Duodenal mucosa (tissue), 2 donors: Measurements from ENCODE around the gene SHTN1.

Experiments used
- H3K27ac ChIP-seq: one replicate; pipeline ENCODE4 v1.7.0; 2013; ENCODE audit warnings: low read depth, low read length
- H3K27me3 ChIP-seq, 2 donors: one replicate each; pipeline ENCODE4 v1.7.0; 2013; ENCODE audit warnings: low read length in 2 of 2, control low read depth in 1 of 2; ENCODE audit not compliant: insufficient read depth in 2 of 2, control insufficient read depth in 1 of 2
- H3K36me3 ChIP-seq, 2 donors: one replicate each; pipeline ENCODE4 v1.7.0; 2013; ENCODE audit warnings: low read length in 2 of 2, control low read depth in 1 of 2; ENCODE audit not compliant: insufficient read depth in 2 of 2, control insufficient read depth in 1 of 2
- H3K4me1 ChIP-seq, 2 donors: one replicate each; pipeline ENCODE4 v1.7.0; 2013; ENCODE audit warnings: low read length in 2 of 2, control low read depth in 1 of 2; ENCODE audit not compliant: insufficient read depth in 2 of 2, control insufficient read depth in 1 of 2
- H3K4me3 ChIP-seq, 2 donors: one replicate each; pipeline ENCODE4 v1.7.0; 2013; ENCODE audit warnings: low read length in 2 of 2, low read depth in 1 of 2
- H3K9ac ChIP-seq, 2 donors: one replicate each; pipeline ENCODE4 v1.7.0; 2013; ENCODE audit warnings: low read length in 2 of 2, low read depth in 1 of 2
- H3K9me3 ChIP-seq, 2 donors: one replicate each; pipeline ENCODE4 v1.7.0; 2013; ENCODE audit warnings: low read length in 2 of 2, control low read depth in 1 of 2; ENCODE audit not compliant: control insufficient read depth in 1 of 2

The SHTN1 gene

GRCh38 chr10:116989439-116989838 lies 15.5 kb downstream of the SHTN1 start:
- H3K4me1 ChIP-seq, result peaks cover 0 to 6% of the 10 kb centered on the region in 2 donors
- H3K9me3 ChIP-seq, result no peaks in the 10 kb centered on the region
- H3K36me3 ChIP-seq, result no peaks in the 10 kb centered on the region
- no peak overlapping the region for H3K27ac ChIP-seq
- no peak overlapping the region for H3K4me3 ChIP-seq
- no peaks in the 10 kb centered on the region for H3K27me3 ChIP-seq
- no peak overlapping the region for H3K9ac ChIP-seq

GRCh38 chr10:116988311-116988710 lies 16.7 kb downstream of the SHTN1 start:
- Histone ChIP-seq H3K27me3 (no peaks in the 10 kb centered on the region), H3K4me1 (peaks cover 0 to 4% of the 10 kb centered on the region in 2 donors), H3K27ac (no peak overlapping the region), H3K4me3 (no peak overlapping the region), H3K9me3 (no peaks in the 10 kb centered on the region), H3K36me3 (no peaks in the 10 kb centered on the region), H3K9ac (no peak overlapping the region)

GRCh38 chr10:116985611-116986010 lies 19.4 kb downstream of the SHTN1 start:
- H3K4me3 ChIP-seq, result no peak overlapping the region
- H3K27ac ChIP-seq, result no peak overlapping the region
- H3K4me1 ChIP-seq, result peaks cover 0 to 4% of the 10 kb centered on the region in 2 donors
- H3K27me3 ChIP-seq, result no peaks in the 10 kb centered on the region
- no peaks in the 10 kb centered on the region for H3K36me3 ChIP-seq
- H3K9me3 ChIP-seq, result no peaks in the 10 kb centered on the region
- H3K9ac ChIP-seq, result no peak overlapping the region

GRCh38 chr10:116984202-116984990 lies 20.6 kb downstream of the SHTN1 start:
- Histone ChIP-seq H3K9me3 (no peaks in the 10 kb centered on the region), H3K9ac (no peak overlapping the region), H3K27me3 (no peaks in the 10 kb centered on the region), H3K36me3 (no peaks in the 10 kb centered on the region), H3K4me1 (peaks cover 0 to 4% of the 10 kb centered on the region in 2 donors), H3K4me3 (no peak overlapping the region), H3K27ac (no peak overlapping the region)

GRCh38 chr10:116980041-116980440 lies 24.9 kb downstream of the SHTN1 start:
- peaks cover 0 to 4% of the 10 kb centered on the region in 2 donors for H3K4me1 ChIP-seq
- no peak overlapping the region for H3K9ac ChIP-seq
- H3K4me3 ChIP-seq, result no peak overlapping the region
- H3K36me3 ChIP-seq, result no peaks in the 10 kb centered on the region
- no peaks in the 10 kb centered on the region for H3K27me3 ChIP-seq
- H3K9me3 ChIP-seq, result no peaks in the 10 kb centered on the region
- no peak overlapping the region for H3K27ac ChIP-seq

GRCh38 chr10:116978901-116979300 lies 26.1 kb downstream of the SHTN1 start:
- H3K4me1 ChIP-seq, result no peaks in the 10 kb centered on the region

GRCh38 chr10:116974456-116975005 lies 30.5 kb downstream of the SHTN1 start:
- no peak overlapping the region for H3K4me3 ChIP-seq
- H3K9ac ChIP-seq, result no peak overlapping the region
- H3K9me3 ChIP-seq, result no peaks in the 10 kb centered on the region
- no peaks in the 10 kb centered on the region for H3K36me3 ChIP-seq
- no peaks in the 10 kb centered on the region for H3K4me1 ChIP-seq
- no peak overlapping the region for H3K27ac ChIP-seq
- H3K27me3 ChIP-seq, result no peaks in the 10 kb centered on the region

More at GRCh38 chr10:116978901-116979300, 26.1 kb downstream of the SHTN1 start:
- Histone ChIP-seq H3K9ac (no peak overlapping the region), H3K36me3 (no peaks in the 10 kb centered on the region), H3K27me3 (no peaks in the 10 kb centered on the region), H3K4me3 (no peak overlapping the region), H3K9me3 (no peaks in the 10 kb centered on the region), H3K27ac (no peak overlapping the region)

GRCh38 chr10:116973946-116974455 lies 31.0 kb downstream of the SHTN1 start:
- no peaks in the 10 kb centered on the region for H3K36me3 ChIP-seq
- H3K27me3 ChIP-seq, result no peaks in the 10 kb centered on the region
- no peaks in the 10 kb centered on the region for H3K9me3 ChIP-seq
- no peak overlapping the region for H3K4me3 ChIP-seq
- H3K27ac ChIP-seq, result no peak overlapping the region
- no peak overlapping the region for H3K9ac ChIP-seq
- H3K4me1 ChIP-seq, result no peaks in the 10 kb centered on the region

GRCh38 chr10:116973371-116973905 lies 31.5 kb downstream of the SHTN1 start:
- no peaks in the 10 kb centered on the region for H3K4me1 ChIP-seq
- no peaks in the 10 kb centered on the region for H3K36me3 ChIP-seq
- H3K4me3 ChIP-seq, result no peak overlapping the region
- no peak overlapping the region for H3K9ac ChIP-seq
- H3K9me3 ChIP-seq, result no peaks in the 10 kb centered on the region
- no peaks in the 10 kb centered on the region for H3K27me3 ChIP-seq
- H3K27ac ChIP-seq, result no peak overlapping the region

- H3K36me3 ChIP-seq, result no peaks in the 10 kb centered on the region
- H3K9ac ChIP-seq, result no peak overlapping the region
- no peaks in the 10 kb centered on the region for H3K27me3 ChIP-seq
- H3K4me3 ChIP-seq, result no peak overlapping the region
- H3K4me1 ChIP-seq, result no peaks in the 10 kb centered on the region
- no peak overlapping the region for H3K27ac ChIP-seq
- H3K9me3 ChIP-seq, result no peaks in the 10 kb centered on the region
Measured at GRCh38 chr10:116972131-116972530, 32.9 kb downstream of the SHTN1 start.
